SU-DHL-6 (cell line): ENCODE data around the gene COX7A1.

Source experiments
- CTCF ChIP-seq: fragments of 200-600 bp; sonication (generic); IDR thresholded peaks from one replicate; pipeline ENCODE4 v1.5.1; 2017; ENCODE audit warnings: antibody characterized with exemption, mild to moderate bottlenecking, low read length, moderate library complexity; ENCODE audit not compliant: insufficient read depth, poor library complexity, severe bottlenecking
- EZH2phosphoT487 ChIP-seq: fragments of 200-600 bp; sonication (generic), shearing (Covaris generic); conservative IDR thresholded peaks from 2 replicates; pipeline ENCODE4 v1.6.1; 2018; ENCODE audit warnings: mild to moderate bottlenecking, antibody characterized with exemption, low read length, moderate library complexity, mixed read lengths

GRCh38 chr19:36115453-36116343 is 36.5 kb downstream of the COX7A1 start, which contains the start of gene TBCB:
- TF ChIP-seq EZH2phosphoT487 (no peak), CTCF (no peak)
